ENCODE results near the gene PAM16.
A peak's percentile ranks its signal among the peaks of the same experiment; 100 is the strongest.

Gene PAM16

GRCh38 chr16:4383591-4384444, 32.7 kb upstream of the PAM16 start:
- DNase-seq = no peak

- no peak for DNase-seq
Measured at GRCh38 chr16:4382795-4383357, 31.8 kb upstream of the PAM16 start.

GRCh38 chr16:4381935-4382794, 31.0 kb upstream of the PAM16 start:
- DNase-seq = peak in 1 of 5 donors; percentile 4

- no peak for DNase-seq
Measured at GRCh38 chr16:4381072-4381934, 30.2 kb upstream of the PAM16 start.

GRCh38 chr16:4380119-4381063, 29.3 kb upstream of the PAM16 start:
- DNase-seq = no peak

- DNase-seq = no peak
Measured at GRCh38 chr16:4378999-4379690, 28.0 kb upstream of the PAM16 start.

GRCh38 chr16:4378161-4378666, 27.1 kb upstream of the PAM16 start:
- no peak for DNase-seq

GRCh38 chr16:4377573-4378154, 26.5 kb upstream of the PAM16 start:
- no peak for DNase-seq

GRCh38 chr16:4376893-4377572, 25.9 kb upstream of the PAM16 start:
- no peak for DNase-seq

- peak in 1 of 5 donors; percentile 6 for DNase-seq
Measured at GRCh38 chr16:4376126-4376892, 25.2 kb upstream of the PAM16 start.

- no peak for DNase-seq
Measured at GRCh38 chr16:4375717-4376116, 24.6 kb upstream of the PAM16 start.

GRCh38 chr16:4373909-4374742, 23.0 kb upstream of the PAM16 start:
- no peak for DNase-seq

GRCh38 chr16:4373356-4373908, 22.3 kb upstream of the PAM16 start:
- DNase-seq = no peak

GRCh38 chr16:4372578-4373355, 21.6 kb upstream of the PAM16 start:
- no peak for DNase-seq

- no peak for DNase-seq
Measured at GRCh38 chr16:4372001-4372577, 21.0 kb upstream of the PAM16 start.
